ENCODE data around the gene ZBTB16. TPM values are rescaled to one million over a fixed set of nuclear protein-coding genes. Genes with fewer than 3 reads are reported as not detected.

ZBTB16 gene
- total and polyA plus RNA-seq, 2 experiments from 2014 or later, result 0.29 to 1.4 TPM

- no peak overlapping the region for H2AFZ ChIP-seq
These were observed 15.3 kb upstream of the ZBTB16 start for GRCh38 chr11:114044042-114044871.

More at GRCh38 chr11:114044042-114044871, 15.3 kb upstream of the ZBTB16 start:
- Histone ChIP-seq H3K4me3 (no peak overlapping the region), H3K27ac (ENCODE audit: low read depth) (no peak overlapping the region), H3K9me2 (ENCODE audit: insufficient read depth) (no peaks in the 10 kb centered on the region), H4K20me1 (replicated peaks; ENCODE audit: insufficient read depth) (no peaks in the 10 kb centered on the region), H3K36me3 (ENCODE audit: insufficient read depth) (no peaks in the 10 kb centered on the region), H3K27me3 (ENCODE audit: insufficient read depth) (no peaks in the 10 kb centered on the region), H3F3A (replicated peaks; ENCODE audit: low read depth) (no peaks in the 10 kb centered on the region), H3K4me2 (no peak overlapping the region), H3K79me2 (replicated peaks; ENCODE audit: insufficient read depth) (no peaks in the 10 kb centered on the region), H3K4me1 (ENCODE audit: insufficient read depth) (peaks cover 12% of the 10 kb centered on the region; the same call in 1 of the 2 replicates)
- DNase-seq (ENCODE audit: low spot score), result peak; percentile 20
- Mint-ChIP-seq H3K4me3 (no peak overlapping the region), H3K27me3 (ENCODE audit: insufficient read depth, low read depth, poor library complexity) (peaks cover 4% of the 10 kb centered on the region), H3K9me3 (no peaks in the 10 kb centered on the region), H3K36me3 (ENCODE audit: low read depth) (no peaks in the 10 kb centered on the region), H3K4me1 (peaks cover 16% of the 10 kb centered on the region), H3K27ac (no peak overlapping the region)
- ATAC-seq, result peak; percentile 52
- TF ChIP-seq CREB1 (CRISPR knock-in tag; IDR thresholded peaks at IDR 0.05; ENCODE audit: low read depth) (no peak), ETS1 (IDR thresholded peaks at IDR 0.05) (no peak), ZNF331 (CRISPR knock-in tag; IDR thresholded peaks at IDR 0.05; ENCODE audit: low read depth) (no peak), ZNF114 (CRISPR knock-in tag; IDR thresholded peaks at IDR 0.05) (no peak), JUNB (IDR thresholded peaks at IDR 0.05; ENCODE audit: unreplicated experiment) (no peak), POLR2AphosphoS5 (IDR thresholded peaks at IDR 0.05; ENCODE audit: low read depth) (no peak), STAT1 (IDR thresholded peaks at IDR 0.05; ENCODE audit: unreplicated experiment) (no peak), EZH2 (IDR thresholded peaks at IDR 0.05; ENCODE audit: low read depth, unreplicated experiment) (no peak), ZNF462 (CRISPR knock-in tag; IDR thresholded peaks at IDR 0.05) (no peak), NANOG (IDR thresholded peaks at IDR 0.05; ENCODE audit: borderline replicate concordance) (no peak), CTCF (conservative IDR thresholded peaks at IDR 0.05; ENCODE audit: low read depth in 2 of 2) (no peak), EZH2phosphoT487 (IDR thresholded peaks at IDR 0.05; ENCODE audit: unreplicated experiment) (no peak)
- TF ChIP-seq, protein P1, sequence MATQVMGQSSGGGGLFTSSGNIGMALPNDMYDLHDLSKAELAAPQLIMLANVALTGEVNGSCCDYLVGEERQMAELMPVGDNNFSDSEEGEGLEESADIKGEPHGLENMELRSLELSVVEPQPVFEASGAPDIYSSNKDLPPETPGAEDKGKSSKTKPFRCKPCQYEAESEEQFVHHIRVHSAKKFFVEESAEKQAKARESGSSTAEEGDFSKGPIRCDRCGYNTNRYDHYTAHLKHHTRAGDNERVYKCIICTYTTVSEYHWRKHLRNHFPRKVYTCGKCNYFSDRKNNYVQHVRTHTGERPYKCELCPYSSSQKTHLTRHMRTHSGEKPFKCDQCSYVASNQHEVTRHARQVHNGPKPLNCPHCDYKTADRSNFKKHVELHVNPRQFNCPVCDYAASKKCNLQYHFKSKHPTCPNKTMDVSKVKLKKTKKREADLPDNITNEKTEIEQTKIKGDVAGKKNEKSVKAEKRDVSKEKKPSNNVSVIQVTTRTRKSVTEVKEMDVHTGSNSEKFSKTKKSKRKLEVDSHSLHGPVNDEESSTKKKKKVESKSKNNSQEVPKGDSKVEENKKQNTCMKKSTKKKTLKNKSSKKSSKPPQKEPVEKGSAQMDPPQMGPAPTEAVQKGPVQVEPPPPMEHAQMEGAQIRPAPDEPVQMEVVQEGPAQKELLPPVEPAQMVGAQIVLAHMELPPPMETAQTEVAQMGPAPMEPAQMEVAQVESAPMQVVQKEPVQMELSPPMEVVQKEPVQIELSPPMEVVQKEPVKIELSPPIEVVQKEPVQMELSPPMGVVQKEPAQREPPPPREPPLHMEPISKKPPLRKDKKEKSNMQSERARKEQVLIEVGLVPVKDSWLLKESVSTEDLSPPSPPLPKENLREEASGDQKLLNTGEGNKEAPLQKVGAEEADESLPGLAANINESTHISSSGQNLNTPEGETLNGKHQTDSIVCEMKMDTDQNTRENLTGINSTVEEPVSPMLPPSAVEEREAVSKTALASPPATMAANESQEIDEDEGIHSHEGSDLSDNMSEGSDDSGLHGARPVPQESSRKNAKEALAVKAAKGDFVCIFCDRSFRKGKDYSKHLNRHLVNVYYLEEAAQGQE (IDR thresholded peaks at IDR 0.05; ENCODE audit: unreplicated experiment), result no peak

Measured in GM23338 (cell line).